ENCODE results near the gene KLHDC4.

DNA sequence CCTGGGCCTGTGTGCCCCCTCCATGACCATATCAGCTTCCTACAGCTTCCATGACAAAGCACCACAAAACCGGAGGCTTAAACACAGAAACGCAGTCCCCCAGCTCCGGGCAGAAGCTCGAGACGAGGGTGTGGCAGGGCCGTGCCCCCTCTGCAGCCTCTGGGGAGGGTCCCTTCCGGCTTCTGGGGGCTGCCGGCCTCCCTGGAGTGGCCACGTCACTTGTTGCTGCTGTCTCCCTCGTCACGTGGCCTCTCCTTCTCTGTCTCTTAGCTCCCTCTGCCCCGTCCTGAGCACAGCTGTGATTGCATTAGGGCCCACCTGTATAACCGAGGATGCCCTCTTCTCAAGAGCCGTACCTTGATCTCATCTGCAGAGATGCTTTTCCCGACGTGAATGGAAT lies 98.9 kb downstream of the KLHDC4 start:
- no peak for TF ChIP-seq POLR2AphosphoS5 (IDR thresholded peaks at IDR 0.05)
- TF ChIP-seq, protein P1, sequence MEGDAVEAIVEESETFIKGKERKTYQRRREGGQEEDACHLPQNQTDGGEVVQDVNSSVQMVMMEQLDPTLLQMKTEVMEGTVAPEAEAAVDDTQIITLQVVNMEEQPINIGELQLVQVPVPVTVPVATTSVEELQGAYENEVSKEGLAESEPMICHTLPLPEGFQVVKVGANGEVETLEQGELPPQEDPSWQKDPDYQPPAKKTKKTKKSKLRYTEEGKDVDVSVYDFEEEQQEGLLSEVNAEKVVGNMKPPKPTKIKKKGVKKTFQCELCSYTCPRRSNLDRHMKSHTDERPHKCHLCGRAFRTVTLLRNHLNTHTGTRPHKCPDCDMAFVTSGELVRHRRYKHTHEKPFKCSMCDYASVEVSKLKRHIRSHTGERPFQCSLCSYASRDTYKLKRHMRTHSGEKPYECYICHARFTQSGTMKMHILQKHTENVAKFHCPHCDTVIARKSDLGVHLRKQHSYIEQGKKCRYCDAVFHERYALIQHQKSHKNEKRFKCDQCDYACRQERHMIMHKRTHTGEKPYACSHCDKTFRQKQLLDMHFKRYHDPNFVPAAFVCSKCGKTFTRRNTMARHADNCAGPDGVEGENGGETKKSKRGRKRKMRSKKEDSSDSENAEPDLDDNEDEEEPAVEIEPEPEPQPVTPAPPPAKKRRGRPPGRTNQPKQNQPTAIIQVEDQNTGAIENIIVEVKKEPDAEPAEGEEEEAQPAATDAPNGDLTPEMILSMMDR (IDR thresholded peaks at IDR 0.05), result no peak
